GM23248 (cell line): Measurements from ENCODE around the gene HOXA2. TPM values are rescaled to one million over a fixed set of nuclear protein-coding genes. Genes with fewer than 3 reads are reported as not detected.

Experiments used
- DNase-seq: peaks from one replicate; pipeline ENCODE4 v3.0.0-alpha.2; 2015
- H2AFZ ChIP-seq: fragments of 200-600 bp; sonication (generic); 2 replicates; pipeline ENCODE4 v1.6.1; 2016; ENCODE audit warnings: antibody characterized with exemption
- H3F3A ChIP-seq: fragments of 200-600 bp; sonication (generic); 2 replicates; pipeline ENCODE4 v1.6.1; 2016; ENCODE audit warnings: mild to moderate bottlenecking, antibody characterized with exemption, mixed run types; ENCODE audit not compliant: insufficient read depth
- H3K27ac ChIP-seq: fragments of 200-600 bp; sonication (generic); 2 replicates; pipeline ENCODE4 v1.5.1; 2016; ENCODE audit warnings: mild to moderate bottlenecking
- H3K27me3 ChIP-seq: fragments of 200-600 bp; sonication (generic); replicated peaks from 2 replicates; pipeline ENCODE4 v1.6.1; 2016; ENCODE audit warnings: mild to moderate bottlenecking; ENCODE audit not compliant: insufficient read depth
- H3K36me3 ChIP-seq: fragments of 200-600 bp; sonication (generic); 2 replicates; pipeline ENCODE4 v1.6.1; 2016; ENCODE audit warnings: low read depth, mild to moderate bottlenecking
- H3K4me1 ChIP-seq: fragments of 200-600 bp; sonication (generic); 2 replicates; pipeline ENCODE4 v1.6.1; 2016; ENCODE audit warnings: mild to moderate bottlenecking; ENCODE audit not compliant: insufficient read depth
- H3K4me2 ChIP-seq: fragments of 200-600 bp; sonication (generic); one replicate; pipeline ENCODE4 v1.6.1; 2016; ENCODE audit warnings: mild to moderate bottlenecking; ENCODE audit not compliant: unreplicated experiment
- H3K4me3 ChIP-seq: fragments of 200-600 bp; sonication (generic); 2 replicates; pipeline ENCODE4 v1.5.1; 2016; ENCODE audit warnings: mild to moderate bottlenecking
- H3K79me2 ChIP-seq: fragments of 200-600 bp; sonication (generic); 2 replicates; pipeline ENCODE4 v1.6.1; 2016; ENCODE audit warnings: mild to moderate bottlenecking; ENCODE audit not compliant: insufficient read depth
- H3K9ac ChIP-seq: fragments of 200-600 bp; sonication (generic); 2 replicates; pipeline ENCODE4 v1.6.1; 2016; ENCODE audit warnings: mild to moderate bottlenecking
- H3K9me2 ChIP-seq: fragments of 200-600 bp; sonication (generic); 2 replicates; pipeline ENCODE4 v1.6.1; 2016; ENCODE audit warnings: mixed run types, mild to moderate bottlenecking, moderate library complexity; ENCODE audit not compliant: insufficient read depth
- H3K9me3 ChIP-seq: fragments of 200-600 bp; sonication (generic); one replicate; pipeline ENCODE4 v1.6.1; 2017; ENCODE audit warnings: low read depth
- H4K20me1 ChIP-seq: fragments of 200-600 bp; sonication (generic); 2 replicates; pipeline ENCODE4 v1.6.0; 2016; ENCODE audit not compliant: insufficient read depth
- EZH2 ChIP-seq: fragments of 200-600 bp; sonication (generic); IDR thresholded peaks from 2 replicates; pipeline ENCODE4 v1.6.1; 2018; ENCODE audit warnings: antibody characterized with exemption, mild to moderate bottlenecking; ENCODE audit not compliant: insufficient read depth, poor library complexity, severe bottlenecking
- EZH2phosphoT487 ChIP-seq: fragments of 200-600 bp; sonication (generic); IDR thresholded peaks from 2 replicates; pipeline ENCODE4 v1.6.1; 2018; ENCODE audit warnings: antibody characterized with exemption, moderate library complexity, mild to moderate bottlenecking, low read depth; ENCODE audit not compliant: insufficient read depth
- WGBS, 2 experiments: methylation state at CpG; one replicate each; pipeline ENCODE4 v1.1.6; 2015 to 2017; ENCODE audit warnings: low lambda C conversion rate in 2 of 2, low coverage in 1 of 2; ENCODE audit errors: missing lambda C conversion rate in 2 of 2; 5-methylcytosine and 5-hydroxymethylcytosine counted together
- in situ Hi-C: fragments of 300-500 bp; cut with MboI; formaldehyde crosslinking; loops from 2 replicates; pipeline ENCODE4 v1.15.0; 2020
- polyA plus RNA-seq: library from polyadenylated mRNA; unstranded; fragments of >200 nt; fragmentation: Nextera tagmentation; extraction: Ambion mirVana; gene quantifications from 2 replicates; pipeline ENCODE4 v1.2.1, GENCODE V29; 2016
- total RNA-seq: library from RNA; depleted of rRNA; stranded (reverse); fragments of >200 nt; shearing (Covaris generic); gene quantifications from 2 replicates; pipeline ENCODE4 v1.2.3, GENCODE V29; 2014

The HOXA2 gene
- total and polyA plus RNA-seq, 2 experiments from 2014 or later = not detected

DNA sequence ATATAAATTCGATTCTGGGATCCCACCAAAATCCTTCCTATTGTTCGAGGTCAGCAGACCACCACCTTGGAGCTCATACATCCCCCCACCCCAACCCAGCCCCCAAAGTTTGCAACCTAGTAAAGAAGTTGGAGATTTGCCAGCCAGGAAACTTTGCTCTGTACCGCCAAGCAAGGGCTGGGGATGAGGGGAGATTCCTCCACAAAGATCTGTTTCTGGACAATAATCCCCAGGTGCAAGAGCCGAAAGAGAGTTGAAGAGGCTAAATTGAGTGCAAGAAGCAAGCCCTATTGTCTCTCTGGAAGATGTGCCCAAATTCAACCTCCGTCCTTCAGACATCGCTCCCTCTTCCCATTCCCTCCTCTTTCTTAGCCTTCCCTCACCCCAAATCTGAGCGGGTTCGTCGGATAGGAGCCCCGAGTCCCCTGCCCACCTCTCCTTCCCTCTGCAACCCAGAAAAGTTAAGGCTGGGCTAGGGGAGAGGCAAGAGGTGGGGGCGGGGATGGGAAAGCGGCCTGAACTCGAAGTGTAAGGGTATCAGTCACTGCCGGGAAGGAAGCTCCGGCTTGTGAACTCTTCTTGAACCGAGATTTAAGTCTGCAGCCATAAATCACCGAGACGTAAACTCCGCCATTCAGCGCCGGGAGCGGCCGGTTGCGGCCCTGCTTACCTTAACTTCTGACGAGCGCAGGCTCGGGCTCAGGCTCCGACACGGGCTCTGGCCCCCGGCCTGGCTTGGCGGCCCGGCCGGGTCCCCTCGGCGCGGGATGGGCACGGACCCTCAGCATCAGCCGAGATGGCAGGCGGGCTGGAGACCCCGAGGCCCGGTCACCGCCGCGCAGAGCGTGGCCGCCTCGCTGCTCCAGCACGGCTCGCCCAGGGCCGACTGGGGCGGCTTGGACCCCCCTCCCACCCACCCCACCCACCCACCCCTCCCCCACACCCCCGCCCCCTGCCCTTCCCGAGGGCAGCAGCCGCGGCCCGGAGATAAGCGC, 10.8 kb upstream of the HOXA2 start:
- in situ Hi-C loops = no loop called here
- no peaks in the 10 kb centered on the region for H3K36me3 ChIP-seq
- peaks cover 7% of the 10 kb centered on the region; the same call in 1 of the 2 replicates for H3K4me1 ChIP-seq
- no peak overlapping the region for H3K27ac ChIP-seq
- 79 to 89% methylated on average over 30 to 46 of the region's 57 CpGs for whole genome bisulfite sequencing, 2 experiments
- no peaks in the 10 kb centered on the region for H3K9me3 ChIP-seq
- H2AFZ ChIP-seq = no peak overlapping the region
- DNase-seq = no peak
- no peaks in the 10 kb centered on the region for H3K79me2 ChIP-seq
- H3K4me3 ChIP-seq = no peak overlapping the region
- TF ChIP-seq EZH2phosphoT487 = no peak
- TF ChIP-seq EZH2 = no peak
- no peaks in the 10 kb centered on the region for H3K9me2 ChIP-seq
- H3K4me2 ChIP-seq = no peak overlapping the region
- H3F3A ChIP-seq = peaks cover 11% of the 10 kb centered on the region; the same call in 1 of the 2 replicates
- no peak overlapping the region for H3K9ac ChIP-seq
- no peaks in the 10 kb centered on the region for H3K27me3 ChIP-seq
- H4K20me1 ChIP-seq = no peaks in the 10 kb centered on the region

GRCh38 chr7:27112361-27112760, 9.9 kb upstream of the HOXA2 start:
- Histone ChIP-seq H3K4me1 (peaks cover 7% of the 10 kb centered on the region; the same call in 1 of the 2 replicates), H3F3A (peaks cover 11% of the 10 kb centered on the region; the same call in 1 of the 2 replicates), H3K9me3 (no peaks in the 10 kb centered on the region), H3K4me2 (no peak overlapping the region), H2AFZ (no peak overlapping the region), H4K20me1 (no peaks in the 10 kb centered on the region), H3K9ac (no peak overlapping the region), H3K27me3 (no peaks in the 10 kb centered on the region), H3K4me3 (no peak overlapping the region), H3K9me2 (no peaks in the 10 kb centered on the region), H3K36me3 (no peaks in the 10 kb centered on the region), H3K79me2 (no peaks in the 10 kb centered on the region), H3K27ac (no peak overlapping the region)
- DNase-seq = no peak
- in situ Hi-C loops = no loop called here
- WGBS, 2 experiments = 67 to 68% methylated on average over 4 of the region's 4 CpGs
- TF ChIP-seq EZH2 (no peak), EZH2phosphoT487 (no peak)

- Histone ChIP-seq H3K4me1 (peaks cover 7% of the 10 kb centered on the region; the same call in 1 of the 2 replicates), H3K9ac (no peak overlapping the region), H3F3A (peaks cover 11% of the 10 kb centered on the region; the same call in 1 of the 2 replicates), H3K9me3 (no peaks in the 10 kb centered on the region), H3K4me2 (no peak overlapping the region), H4K20me1 (no peaks in the 10 kb centered on the region), H3K36me3 (peaks cover 5% of the 10 kb centered on the region; the same call in 1 of the 2 replicates), H3K4me3 (no peak overlapping the region), H3K9me2 (no peaks in the 10 kb centered on the region), H2AFZ (no peak overlapping the region), H3K27me3 (no peaks in the 10 kb centered on the region), H3K79me2 (no peaks in the 10 kb centered on the region), H3K27ac (no peak overlapping the region)
- DNase-seq = no peak
- 96 to 99% methylated on average over 4 of the region's 4 CpGs for WGBS, 2 experiments
- in situ Hi-C loops = no loop called here
- no peak for TF ChIP-seq EZH2phosphoT487
- no peak for TF ChIP-seq EZH2
These were observed 9.3 kb upstream of the HOXA2 start for GRCh38 chr7:27111751-27112277.

- Histone ChIP-seq H3K36me3 (peaks cover 6% of the 10 kb centered on the region; the same call in 1 of the 2 replicates), H3K27ac (no peak overlapping the region), H3K9ac (no peak overlapping the region), H3K9me2 (no peaks in the 10 kb centered on the region), H2AFZ (no peak overlapping the region), H3K9me3 (no peaks in the 10 kb centered on the region), H4K20me1 (no peaks in the 10 kb centered on the region), H3K27me3 (no peaks in the 10 kb centered on the region), H3K79me2 (no peaks in the 10 kb centered on the region), H3K4me2 (no peak overlapping the region), H3F3A (peaks cover 11% of the 10 kb centered on the region; the same call in 1 of the 2 replicates), H3K4me3 (no peak overlapping the region), H3K4me1 (peaks cover 7% of the 10 kb centered on the region; the same call in 1 of the 2 replicates)
- TF ChIP-seq EZH2 (no peak), EZH2phosphoT487 (no peak)
- in situ Hi-C loops = no loop called here
- peak; percentile 24 for DNase-seq
- 94 to 95% methylated on average over 6 of the region's 6 CpGs for WGBS, 2 experiments
These were observed 8.7 kb upstream of the HOXA2 start for GRCh38 chr7:27111042-27111750.
